SW 1271 (cell line): Measurements from ENCODE around the gene MRPS26.
"Not testable (repeated sequence)": the region's sequence is repeated elsewhere in the genome, so short reads cannot be mapped to it uniquely, and the experiment has no call there.

Source experiments
- DNase-seq, 2 experiments: peaks; one replicate each; lab custom pipeline; 2025; lab: John Stamatoyannopoulos, UW

The MRPS26 gene

DNA sequence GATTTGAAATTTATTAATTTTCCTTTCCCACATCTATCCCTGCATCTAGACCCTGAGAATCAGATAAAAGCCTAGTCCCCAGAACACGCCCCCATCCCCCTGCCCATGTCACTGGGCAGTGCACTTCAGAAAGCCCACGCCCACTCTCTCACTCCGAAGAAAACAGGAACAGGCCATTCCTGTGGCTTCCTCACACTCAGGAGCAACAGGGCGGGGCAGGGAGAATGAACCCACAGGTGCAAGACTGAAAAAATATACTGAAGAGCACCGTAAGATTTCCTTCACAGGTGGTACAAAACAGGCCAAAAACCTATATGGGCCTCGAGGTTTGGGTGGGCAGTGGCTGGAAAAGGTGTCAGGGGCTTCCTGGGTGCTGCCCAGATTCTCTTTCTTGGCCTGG, 29.0 kb downstream of the MRPS26 start:
- no peak for DNase-seq

DNA sequence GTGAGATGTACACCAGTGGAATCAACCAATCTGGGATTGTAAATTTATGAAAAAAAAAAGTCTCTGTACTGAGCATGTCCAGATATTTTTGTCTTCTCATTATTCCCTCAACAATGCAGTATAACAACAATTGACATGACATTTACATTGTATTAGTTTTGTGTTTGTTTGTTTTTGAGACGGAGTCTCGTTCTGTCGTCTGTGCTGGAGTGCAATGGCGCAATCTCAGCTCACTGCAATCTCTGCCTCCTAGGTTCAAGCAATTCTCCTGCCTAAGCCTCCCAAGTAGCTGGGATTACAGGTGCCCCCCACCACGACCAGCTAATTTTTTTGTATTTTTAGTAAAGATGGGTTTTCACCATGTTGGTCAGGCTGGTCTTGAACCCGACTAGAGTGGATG, 29.5 kb downstream of the MRPS26 start:
- not testable (repeated sequence) for DNase-seq

DNA sequence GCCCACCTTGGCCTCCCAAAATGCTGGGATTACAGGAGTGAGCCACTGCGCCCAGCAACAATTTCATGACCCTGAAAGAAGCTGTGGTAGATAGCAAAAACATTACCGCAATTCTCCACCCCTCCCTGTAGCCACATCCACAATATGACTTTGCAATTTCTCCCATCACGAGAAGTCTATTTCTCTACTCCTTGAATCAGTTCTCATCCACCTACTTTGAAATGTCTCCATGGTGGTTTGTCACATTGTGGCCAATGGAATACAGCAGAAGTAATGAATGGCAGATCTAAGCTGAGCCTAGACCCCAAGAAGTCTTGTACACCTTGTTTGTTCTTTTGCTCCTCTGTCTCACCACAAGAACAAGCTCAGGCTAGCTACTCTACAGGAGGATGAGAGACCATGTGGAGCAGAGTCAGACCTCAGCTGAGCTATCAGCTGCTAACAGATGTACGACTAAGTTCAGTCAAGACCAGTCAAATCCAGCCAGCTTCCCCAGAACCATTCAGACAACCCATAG, 31.8 kb downstream of the MRPS26 start:
- DNase-seq = no peak

- DNase-seq = no peak
Measured at GRCh38 chr20:3080939-3081388, 35.1 kb downstream of the MRPS26 start.

DNA sequence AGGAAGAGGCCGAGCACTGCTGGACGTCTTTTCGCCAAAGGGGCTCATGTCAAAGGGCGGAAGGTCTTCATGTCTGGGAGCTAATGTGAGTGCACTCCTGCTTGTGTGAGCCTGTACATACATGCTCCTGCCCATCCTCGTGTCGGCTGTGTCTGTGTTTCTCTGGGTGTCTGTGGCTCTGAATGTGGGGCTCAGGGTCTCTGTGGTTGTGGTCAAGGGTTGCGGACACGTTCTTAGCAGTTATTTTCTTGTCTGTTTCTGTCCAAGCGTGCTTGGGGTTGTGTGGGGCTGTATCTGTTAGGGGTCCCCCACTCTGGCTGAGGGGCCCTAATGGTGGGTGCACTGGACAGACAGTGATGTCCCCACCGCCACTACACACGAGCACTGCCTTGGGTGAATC, 35.8 kb downstream of the MRPS26 start:
- DNase-seq = no peak

DNA sequence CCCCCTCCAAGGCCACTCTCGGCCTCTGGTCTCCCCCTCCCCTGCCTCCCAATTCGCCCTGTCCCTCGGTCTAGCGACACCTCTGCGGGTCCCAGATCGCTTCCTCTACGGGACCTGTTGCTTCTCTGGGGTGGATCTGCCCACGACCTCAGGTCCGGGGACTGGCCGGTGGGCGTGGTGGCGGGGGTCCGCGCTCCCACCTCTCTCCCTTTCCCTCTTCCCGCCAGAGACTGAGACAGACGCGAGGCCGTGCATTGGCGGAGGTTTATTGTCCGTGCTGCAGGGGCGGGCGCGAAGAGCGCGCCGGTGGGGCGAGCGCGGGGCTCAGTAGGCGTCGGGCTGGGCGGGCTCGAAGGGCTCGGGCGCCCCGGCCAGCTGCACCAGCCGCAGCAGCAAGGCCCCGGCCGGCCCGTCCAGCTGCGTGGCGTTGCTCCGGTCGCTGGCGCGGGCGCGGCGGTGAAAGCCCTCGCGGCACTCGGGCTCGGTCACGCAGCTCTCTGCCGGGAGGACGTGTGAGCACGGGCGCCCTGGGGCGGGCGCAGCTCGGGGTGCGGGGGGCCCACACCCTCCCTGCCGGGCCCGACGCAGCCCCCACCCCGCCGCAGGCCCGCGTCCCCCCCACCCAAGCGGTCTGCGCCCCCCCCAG, 36.6 kb downstream of the MRPS26 start:
- no peak for DNase-seq

DNA sequence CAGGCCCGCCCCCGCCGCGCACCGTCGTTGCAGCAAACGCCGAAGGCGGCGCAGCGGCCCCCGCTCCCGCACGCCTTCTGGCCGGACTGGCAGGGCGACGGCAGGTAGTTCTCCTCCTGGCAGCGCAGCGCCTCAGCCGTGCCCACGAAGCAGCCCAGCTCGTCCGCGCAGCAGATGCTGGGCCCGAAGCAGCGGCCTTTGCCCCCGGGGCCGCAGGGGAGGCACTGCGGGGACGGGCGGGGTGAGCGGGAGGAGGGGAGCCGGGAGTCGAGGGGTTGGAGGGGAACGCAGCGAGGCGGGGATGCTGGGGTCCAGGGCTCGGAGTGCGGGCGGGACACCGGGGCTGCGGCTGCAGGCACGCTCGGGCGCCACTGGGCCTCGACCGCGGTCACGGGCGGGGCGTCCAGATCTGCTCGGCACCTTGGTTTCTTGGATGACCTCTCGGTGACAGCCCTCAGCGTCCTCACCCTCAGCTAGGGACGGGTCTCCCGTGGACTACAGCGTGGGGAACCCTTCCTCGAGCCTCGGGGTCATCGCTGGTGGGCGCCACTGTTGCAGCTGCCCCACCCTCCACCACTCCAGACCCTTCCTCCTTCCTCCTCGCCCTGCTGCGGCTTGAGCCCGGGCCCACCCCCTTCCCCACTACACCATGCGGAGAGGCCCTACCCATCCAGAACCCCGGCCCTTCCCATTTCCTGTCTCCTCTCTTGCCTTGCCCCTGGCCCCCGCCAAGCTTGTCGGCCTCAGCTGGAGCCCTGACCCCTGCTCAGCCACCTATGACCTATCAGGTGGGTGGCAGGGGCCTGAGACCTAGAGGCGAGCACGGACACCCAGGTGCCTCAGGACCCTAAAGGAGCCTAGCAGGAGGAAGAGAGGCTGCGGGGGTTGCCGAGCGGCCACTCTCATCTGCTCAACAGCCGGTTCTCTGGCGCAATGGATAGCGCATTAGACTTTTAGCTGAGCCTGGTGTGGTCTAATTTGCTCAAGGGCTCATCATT, 37.4 kb downstream of the MRPS26 start:
- DNase-seq = no peak

DNA sequence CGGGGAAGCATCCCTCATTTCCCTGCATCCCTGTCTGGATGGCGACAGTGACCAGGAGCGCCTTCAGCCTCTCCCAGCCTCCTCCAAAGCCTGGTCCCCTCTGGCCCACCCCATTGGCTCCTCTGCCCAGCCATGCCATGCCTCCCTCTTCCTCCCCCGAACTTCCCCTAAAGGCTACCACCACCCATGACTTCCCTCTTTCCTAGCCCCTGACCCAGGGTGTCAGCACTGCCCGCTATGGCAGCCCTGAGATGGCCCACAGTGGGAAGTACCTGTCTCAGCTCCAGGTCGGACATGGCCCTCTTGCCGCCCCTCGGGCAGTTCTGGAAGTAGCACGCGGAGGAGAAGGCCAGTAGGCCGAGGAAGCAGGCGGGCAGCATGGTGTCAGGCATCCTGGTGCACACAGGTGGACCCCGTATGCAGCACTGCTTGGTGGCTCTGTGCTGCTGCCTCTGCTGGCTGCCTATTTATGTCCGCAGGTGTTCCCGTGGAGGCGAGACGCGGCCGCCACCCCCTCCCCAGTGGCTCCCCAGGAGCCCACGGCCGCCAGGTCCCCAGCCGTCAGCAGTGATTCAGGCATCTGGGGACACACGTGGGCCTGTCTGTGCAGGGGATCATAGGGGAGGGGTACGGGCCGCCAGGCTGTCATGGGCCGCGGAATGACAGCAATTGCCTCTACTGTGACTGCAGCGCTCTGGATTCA, 38.6 kb downstream of the MRPS26 start, which contains the start of gene AVP:
TSS of gene AVP (minus strand) at position 442 of the 703 bp plus-strand sequence. CDS start at position 392, 50 bp downstream.
- DNase-seq = no peak

DNA sequence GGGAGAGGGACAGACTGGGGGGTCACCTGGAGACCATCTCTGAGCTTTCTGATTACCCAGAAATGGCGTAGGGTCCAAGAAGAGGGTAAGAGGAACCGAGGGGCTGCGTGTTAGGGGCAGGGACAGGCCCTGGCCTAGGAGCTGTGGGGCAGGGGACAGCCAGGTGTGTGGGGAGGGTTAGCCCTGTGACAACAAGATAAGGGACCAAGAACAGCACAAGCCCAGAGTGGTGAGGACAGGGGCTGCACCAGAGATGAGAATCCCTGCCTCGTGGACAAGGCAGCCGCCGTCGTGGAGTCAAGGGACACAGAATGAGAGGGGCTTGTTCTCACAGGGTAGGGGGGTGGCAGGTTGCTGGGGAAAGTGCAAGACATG, 39.1 kb downstream of the MRPS26 start:
- DNase-seq = no peak

DNA sequence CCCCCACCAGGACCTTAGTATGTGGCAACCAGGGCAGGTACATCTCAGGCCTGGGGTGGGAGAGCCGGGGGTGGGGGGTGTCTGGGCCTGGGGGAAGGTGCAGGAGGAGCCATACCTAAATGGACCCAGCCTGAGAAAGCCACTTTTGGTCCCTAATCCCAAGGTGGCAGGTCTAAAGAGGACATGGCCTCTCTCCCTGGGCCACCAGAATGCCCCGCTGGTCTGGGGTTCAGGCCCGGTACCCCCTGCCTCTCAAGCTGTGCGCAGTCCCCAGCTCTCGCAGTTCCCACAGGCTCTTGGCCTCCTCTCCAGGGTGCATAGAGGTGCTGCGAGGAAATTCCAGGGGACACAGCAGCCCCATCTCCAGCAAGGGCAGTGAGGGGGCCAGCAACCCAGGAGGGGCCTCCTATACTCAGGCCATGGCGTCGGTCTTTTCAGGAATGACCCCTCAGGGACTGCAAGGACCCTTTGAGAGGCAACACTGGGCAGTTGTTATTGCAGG, 39.8 kb downstream of the MRPS26 start:
- no peak for DNase-seq

- DNase-seq = no peak
Measured at GRCh38 chr20:3088031-3088430, 42.2 kb downstream of the MRPS26 start.

DNA sequence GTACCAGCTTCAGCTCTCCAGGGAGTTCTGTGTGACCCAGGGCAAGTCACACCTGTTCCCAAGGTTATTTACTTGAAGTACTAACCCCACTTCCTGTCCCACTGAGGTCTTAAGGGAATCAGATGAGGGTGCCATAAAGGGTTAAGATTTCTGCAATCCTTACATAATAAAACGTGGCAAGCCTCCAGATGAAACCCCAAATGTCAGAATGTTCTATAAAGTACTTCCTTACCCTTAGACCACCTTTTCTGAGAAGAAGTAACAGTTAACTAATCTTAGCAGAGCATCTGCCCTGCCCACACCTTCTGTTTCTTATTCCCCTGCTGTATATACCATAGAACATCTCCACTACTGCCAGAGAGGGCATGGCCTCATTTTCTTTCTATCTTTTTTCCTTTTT, 44.7 kb downstream of the MRPS26 start:
- DNase-seq = no peak

- DNase-seq = no peak
Measured at GRCh38 chr20:3092611-3093379, 46.9 kb downstream of the MRPS26 start.

DNA sequence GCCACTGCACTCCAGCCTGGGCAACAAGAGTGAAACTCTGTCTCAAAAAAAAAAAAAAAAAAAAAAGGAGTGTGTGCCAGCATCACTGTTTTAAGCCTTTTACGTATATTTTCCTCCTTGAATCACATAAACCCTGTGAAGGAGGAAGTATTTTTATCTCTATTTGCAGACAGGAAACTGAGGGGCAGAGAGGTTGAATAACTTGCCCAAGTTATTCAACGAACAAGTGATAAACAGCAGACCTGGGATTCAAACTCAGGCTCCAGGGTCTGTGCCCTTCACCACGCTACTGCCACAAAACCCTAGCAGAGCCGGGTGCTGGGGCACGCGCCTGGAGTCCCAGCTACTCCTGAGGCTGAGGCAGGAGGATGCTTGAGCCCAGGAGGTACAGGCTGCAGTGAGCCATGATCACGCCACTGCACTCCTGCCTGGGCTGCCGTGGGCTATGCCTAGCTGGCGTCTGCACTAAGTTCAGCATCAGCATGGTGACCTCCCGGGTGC, 48.1 kb downstream of the MRPS26 start:
- DNase-seq = no peak

- DNase-seq = no peak
Measured at GRCh38 chr20:3094848-3095629, 49.2 kb downstream of the MRPS26 start.
